Esophagus muscularis mucosa (tissue), 3 donors: ENCODE measurements around the gene FOXS1.

Experiments used
- POLR2A ChIP-seq: fragments of 450-650 bp; IDR thresholded peaks from one replicate; pipeline ENCODE4 v1.6.1; 2017; ENCODE audit warnings: antibody characterized with exemption, moderate library complexity, mild to moderate bottlenecking, low read depth
- POLR2AphosphoS5 ChIP-seq, 2 donors: sonication (generic); formaldehyde crosslinking; IDR thresholded peaks; one replicate each; pipeline ENCODE4 v1.6.1; 2017; ENCODE audit warnings: antibody characterized with exemption in 2 of 2
- TF ChIP-seq, protein P1 (sequence below), 3 experiments: fragments of 200-600 bp in 2 of 3; fragments of 450-650 bp in 1 of 3; sonication (generic) in 2 of 3; IDR thresholded peaks; one replicate each; pipeline ENCODE4 v1.5.1; 2017 to 2019; ENCODE audit warnings: antibody characterized with exemption in 3 of 3, mild to moderate bottlenecking in 2 of 3, moderate library complexity in 1 of 3

DNA sequence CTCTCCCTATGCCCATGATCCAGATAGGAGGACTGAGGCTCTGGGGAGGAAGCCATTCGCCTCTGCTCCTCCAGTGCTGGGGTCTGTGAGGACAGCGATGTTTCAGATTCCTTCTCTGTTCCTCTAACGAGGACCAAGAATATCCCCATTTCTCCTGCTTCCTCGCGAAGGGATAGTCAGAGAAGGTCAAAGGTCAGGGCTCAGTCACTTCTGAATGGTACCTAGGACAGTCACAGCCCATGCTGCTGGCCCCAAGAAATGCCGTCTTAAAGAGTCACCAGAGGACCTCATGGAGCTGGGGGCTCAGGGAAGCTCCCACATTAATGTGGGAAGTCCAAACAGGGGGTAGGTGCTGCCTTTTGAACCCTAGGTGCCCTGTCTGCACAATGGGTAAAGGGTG is 2.1 kb downstream of the FOXS1 start:
- TF ChIP-seq, protein P1, sequence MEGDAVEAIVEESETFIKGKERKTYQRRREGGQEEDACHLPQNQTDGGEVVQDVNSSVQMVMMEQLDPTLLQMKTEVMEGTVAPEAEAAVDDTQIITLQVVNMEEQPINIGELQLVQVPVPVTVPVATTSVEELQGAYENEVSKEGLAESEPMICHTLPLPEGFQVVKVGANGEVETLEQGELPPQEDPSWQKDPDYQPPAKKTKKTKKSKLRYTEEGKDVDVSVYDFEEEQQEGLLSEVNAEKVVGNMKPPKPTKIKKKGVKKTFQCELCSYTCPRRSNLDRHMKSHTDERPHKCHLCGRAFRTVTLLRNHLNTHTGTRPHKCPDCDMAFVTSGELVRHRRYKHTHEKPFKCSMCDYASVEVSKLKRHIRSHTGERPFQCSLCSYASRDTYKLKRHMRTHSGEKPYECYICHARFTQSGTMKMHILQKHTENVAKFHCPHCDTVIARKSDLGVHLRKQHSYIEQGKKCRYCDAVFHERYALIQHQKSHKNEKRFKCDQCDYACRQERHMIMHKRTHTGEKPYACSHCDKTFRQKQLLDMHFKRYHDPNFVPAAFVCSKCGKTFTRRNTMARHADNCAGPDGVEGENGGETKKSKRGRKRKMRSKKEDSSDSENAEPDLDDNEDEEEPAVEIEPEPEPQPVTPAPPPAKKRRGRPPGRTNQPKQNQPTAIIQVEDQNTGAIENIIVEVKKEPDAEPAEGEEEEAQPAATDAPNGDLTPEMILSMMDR (IDR thresholded peaks at IDR 0.05) = no peak
- TF ChIP-seq POLR2AphosphoS5 (IDR thresholded peaks at IDR 0.05) (no peak), POLR2A (no peak)
